NCI-H128 (cell line): ENCODE measurements around the gene PNKD.

Experiments
- DNase-seq: peaks from one replicate; lab custom pipeline; 2025; ENCODE audit not compliant: unreplicated experiment; lab: John Stamatoyannopoulos, UW

The PNKD gene, protein sequence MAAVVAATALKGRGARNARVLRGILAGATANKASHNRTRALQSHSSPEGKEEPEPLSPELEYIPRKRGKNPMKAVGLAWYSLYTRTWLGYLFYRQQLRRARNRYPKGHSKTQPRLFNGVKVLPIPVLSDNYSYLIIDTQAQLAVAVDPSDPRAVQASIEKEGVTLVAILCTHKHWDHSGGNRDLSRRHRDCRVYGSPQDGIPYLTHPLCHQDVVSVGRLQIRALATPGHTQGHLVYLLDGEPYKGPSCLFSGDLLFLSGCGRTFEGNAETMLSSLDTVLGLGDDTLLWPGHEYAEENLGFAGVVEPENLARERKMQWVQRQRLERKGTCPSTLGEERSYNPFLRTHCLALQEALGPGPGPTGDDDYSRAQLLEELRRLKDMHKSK

DNA sequence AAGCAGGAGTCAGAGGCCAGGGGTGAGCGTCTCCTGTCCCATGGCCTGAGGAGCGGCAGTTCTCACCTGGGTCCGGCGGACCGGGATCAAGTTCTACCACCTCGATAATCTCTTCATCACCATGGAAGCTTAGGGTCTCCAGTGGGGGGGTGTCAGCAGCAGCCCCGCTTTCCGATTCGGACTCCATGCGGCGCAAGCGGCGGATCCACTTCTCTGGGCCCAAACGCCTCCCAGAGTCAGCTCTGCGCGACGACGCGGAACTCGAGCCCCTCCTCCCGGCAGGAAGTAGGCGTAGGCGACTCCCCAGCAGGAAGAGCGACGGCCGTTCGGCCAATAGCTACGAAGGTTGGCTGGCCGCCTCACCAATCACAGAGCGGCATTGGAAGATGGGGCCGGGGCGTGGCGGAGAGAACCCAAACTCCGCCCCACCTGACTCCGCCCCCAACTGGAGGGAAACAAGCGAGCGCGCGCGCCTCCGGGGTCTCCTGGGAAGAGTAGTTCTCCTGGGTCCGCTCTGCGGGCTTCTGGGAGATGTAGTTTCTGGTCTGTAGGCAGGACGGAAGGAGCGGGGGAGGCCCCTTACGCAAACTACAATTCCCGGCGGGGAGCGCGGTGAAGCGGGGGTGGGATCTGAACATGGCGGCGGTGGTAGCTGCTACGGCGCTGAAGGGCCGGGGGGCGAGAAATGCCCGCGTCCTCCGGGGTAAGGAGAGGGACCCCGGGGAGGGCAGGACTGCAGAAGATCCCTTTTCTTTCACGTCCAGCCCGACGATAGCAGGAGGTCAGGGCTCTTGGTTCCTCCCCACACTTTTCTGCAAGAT is at the start of gene PNKD, which contains the start of gene AAMP:
TSS of gene PNKD (plus strand) at position 620 of the 821 bp plus-strand sequence. CDS start at position 637, 17 bp downstream.
TSS of gene AAMP (minus strand) at position 238 of the 821 bp plus-strand sequence. CDS start at position 187, 51 bp downstream.
- DNase-seq = peak; percentile 95

GRCh38 chr2:218221000-218221399 is 49.3 kb upstream of the PNKD start:
- no peak for DNase-seq

- no peak for DNase-seq
Observed at GRCh38 chr2:218223046-218223445, 47.3 kb upstream of the PNKD start.

DNA sequence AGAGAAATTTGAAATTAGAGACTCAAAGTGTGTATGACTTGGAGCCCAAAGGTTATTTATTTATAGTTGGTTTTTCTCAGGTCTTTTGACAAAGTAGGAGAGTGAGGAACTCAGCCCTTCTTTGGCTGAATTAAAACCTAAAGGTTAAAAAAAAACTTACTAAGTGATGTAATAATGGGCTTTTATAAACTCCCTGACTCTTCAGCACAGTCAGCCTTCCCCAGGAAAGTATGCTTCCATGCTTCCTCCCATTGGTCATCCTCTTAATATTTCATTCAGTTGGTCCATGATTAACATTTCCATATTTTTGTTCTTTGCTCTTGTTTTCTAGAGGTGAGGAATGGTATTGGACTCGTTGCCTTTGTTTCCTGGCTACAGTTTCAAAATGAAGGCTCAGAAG is 46.1 kb upstream of the PNKD start:
- DNase-seq = no peak

DNA sequence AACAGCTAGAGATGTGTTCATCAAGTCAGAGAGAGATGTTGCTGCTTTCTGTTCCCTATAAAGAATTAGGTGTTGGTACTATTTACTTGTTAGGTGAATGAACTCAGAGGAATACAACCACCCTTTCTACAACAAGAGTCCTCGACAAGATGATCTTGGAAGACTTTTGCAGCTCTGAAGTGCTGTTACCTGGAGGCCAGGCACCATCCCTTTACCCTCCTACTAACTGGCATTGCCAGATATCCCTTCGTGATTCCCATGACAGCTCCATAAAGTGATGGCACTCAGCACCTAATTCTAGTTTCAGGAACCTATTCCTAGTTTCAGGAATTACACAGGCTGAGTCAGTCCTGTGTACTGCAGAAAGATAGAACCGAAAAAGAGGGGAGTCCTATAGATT is 43.4 kb upstream of the PNKD start:
- DNase-seq = no peak

- DNase-seq = no peak
Observed at GRCh38 chr2:218228366-218229090, 41.8 kb upstream of the PNKD start.

GRCh38 chr2:218229239-218229638 is 41.1 kb upstream of the PNKD start:
- no peak for DNase-seq

- DNase-seq = no peak
Observed at GRCh38 chr2:218229851-218230250, 40.5 kb upstream of the PNKD start.

DNA sequence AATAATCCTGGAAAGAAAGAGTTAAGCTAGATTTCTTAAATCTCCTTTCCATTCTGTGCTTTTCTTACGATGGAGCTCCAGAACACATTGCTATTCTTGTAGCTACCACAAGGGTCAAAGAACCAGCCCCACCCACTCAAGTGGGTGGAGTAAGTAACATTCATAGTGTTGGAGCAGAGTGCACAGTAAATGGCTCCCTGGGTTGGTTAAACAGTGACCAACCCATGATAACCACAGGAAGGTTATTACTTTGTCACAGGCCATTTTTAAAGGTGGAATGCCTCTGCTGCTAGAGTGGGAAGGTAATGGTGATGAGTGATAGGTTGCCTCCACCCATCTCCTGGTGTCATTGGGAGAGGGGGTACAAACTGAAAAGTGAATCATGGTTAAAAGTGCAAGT is 39.4 kb upstream of the PNKD start:
- no peak for DNase-seq

GRCh38 chr2:218233543-218233942 is 36.8 kb upstream of the PNKD start:
- DNase-seq = no peak

DNA sequence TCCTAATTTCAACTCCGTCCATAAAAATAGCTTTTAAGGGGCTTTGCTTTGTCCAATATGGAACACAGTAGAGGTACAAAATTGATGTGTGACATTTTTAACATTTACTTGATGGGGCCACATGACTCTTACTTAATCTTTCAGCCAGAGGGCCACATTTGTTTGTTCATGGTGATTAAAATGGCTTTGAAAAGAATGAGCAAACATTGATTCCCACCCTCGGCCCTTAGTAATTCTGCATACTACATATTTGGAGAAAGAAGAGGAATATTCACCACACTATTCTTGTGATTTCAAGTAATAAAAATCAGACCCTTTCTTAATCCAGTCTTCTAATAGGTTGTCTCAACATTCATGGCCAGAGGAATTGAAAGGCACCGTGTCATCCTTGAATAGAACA is 35.8 kb upstream of the PNKD start:
- no peak for DNase-seq

DNA sequence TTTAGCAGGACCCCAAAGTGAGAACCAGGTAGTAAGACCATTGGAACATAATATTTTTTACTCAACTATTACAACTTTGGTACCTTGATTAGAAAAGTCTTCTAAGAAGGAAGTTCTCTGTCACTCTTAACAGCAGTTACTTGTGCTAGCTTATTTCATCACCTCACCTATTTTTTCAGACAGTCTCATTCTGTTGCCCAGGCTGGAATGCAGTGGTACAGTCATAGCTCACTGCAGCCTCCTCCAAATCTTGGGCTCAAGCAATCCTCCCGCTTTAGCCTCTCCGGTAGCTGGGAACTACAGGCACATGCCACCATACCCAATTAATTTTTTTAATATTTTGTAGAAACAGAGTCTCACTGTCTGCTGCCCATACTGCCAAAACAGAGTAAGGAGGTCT is 35.3 kb upstream of the PNKD start:
- no peak for DNase-seq

DNA sequence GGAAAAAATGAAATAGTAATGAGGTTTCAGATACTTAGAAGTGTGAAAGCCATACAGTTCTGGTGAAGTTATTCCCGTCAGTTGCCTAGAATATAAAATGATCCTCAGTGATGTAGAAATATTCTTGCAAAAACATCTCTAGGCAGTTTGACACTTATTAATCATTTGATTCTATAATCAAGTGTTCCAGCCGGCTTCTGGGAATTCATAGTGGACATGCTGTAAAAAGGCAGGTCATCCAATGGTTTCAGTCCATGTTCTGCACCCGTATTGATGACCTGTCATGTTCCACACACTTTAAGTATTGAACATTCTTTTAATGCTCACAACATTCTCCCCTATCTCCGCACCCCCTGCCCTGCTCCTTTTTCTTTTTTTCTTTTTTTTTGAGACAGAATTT is 33.5 kb upstream of the PNKD start:
- DNase-seq = no peak

- no peak for DNase-seq
Observed at GRCh38 chr2:218238887-218239286, 31.4 kb upstream of the PNKD start.

DNA sequence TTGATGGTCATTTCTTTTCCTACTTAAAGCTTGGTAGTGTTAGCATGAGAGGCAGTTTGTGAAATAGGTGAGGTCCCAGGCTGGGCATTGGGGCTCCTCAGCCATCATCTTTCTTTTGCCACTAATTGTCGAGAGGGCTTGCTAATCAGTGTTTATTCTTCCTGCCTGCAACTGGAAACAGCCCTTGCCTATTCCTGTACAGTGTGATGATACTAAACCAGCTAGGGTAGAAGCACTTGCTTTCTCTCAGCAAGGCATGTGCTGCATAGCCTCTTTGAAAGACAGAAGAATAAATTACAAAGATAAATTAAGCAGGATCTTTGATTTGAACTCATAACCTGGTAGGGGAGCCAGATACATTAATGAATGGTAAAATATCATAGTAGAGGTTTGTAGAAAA is 26.1 kb upstream of the PNKD start:
- DNase-seq = no peak

DNA sequence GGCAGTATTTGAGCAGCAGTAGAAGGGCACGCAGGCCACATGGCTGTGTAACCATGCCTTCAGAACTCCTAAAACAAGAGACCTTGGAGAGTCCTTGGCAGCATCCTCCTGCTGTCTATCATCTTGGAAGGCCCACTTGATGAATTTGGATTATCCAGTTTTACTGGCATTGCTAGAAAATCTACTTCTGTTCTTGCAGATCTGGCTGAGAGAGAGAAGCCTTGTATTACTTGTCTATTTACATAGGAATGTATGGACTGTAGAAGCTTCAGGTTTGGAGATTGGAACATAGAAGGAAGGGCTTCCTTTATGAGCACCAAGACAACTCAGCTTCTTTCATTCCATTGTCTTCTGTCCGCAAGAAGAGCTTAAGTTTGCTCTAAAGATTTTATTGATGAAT is 25.7 kb upstream of the PNKD start:
- no peak for DNase-seq

DNA sequence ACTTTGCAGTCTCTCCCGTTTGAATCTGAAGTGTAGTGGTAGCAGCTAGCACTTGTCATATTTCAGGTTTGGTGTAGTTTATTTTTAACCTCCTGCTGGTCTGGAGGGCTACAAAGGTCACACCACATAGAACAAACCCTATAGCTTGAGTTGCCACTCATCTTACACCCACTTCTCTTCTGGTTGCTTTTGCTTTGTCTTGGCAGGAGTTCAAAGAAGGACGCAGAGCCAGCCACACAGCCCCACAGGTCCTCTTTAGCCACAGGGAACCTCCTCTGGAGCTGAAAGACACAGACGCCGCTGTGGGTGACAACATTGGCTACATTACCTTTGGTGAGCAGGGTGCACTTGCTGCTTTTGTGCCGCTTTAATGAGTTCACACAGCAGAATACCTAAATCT is 25.1 kb upstream of the PNKD start:
- DNase-seq = no peak

DNA sequence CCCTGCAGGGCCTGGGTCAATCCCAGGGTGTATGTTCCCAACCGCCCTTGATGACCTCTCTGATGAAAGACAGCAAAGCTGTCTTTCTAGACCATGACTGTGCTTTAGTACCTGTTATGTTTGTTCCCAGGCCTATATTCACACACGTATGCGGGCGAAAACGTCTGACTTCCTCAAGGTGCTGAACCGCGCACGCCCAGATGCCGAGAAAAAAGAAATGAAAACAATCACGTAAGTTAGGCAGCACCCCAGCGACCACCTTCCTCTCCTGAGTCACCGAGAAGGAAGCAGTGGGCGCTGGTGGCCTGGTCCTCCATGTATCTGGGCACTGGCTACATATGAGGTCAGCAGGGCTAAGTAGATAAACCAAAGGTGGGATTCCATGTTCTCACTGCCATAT is 20.6 kb upstream of the PNKD start:
- no peak for DNase-seq

DNA sequence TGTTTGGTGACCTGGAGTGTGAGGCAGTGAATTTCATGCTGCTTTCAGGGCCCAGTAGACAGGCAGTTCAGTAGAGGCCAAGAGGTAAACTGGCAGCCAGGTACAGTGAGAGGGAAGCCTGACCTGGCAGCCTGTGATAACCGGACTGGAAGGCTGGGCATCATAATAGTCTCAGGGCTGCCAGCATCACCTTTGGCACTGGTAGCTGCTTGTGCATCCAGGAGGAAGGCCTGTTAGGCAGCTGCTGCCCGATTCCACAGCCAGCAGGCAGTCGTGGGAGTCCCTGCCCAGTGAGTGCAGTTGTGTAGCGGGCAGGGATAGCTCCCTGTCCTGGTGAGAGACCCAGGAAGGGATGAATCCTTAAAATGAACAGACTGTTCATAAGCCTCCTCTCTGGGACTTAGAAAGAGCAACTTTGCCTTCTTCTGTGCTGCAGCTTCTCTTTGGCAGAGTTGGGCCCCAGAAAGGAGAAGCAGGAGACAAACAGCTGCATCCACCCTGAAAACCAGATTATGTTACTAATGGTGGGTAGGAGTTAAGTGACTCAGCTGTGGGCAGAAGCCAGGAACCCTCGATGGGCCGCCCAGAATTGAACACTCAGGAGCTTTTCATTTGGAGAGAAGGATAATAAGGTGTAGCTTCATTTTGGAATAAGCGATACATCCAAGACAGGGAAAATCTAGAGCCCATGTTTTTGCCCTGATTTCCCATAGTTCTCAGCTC is 17.6 kb upstream of the PNKD start:
- no peak for DNase-seq

GRCh38 chr2:218253232-218253625 is 17.1 kb upstream of the PNKD start:
- no peak for DNase-seq

DNA sequence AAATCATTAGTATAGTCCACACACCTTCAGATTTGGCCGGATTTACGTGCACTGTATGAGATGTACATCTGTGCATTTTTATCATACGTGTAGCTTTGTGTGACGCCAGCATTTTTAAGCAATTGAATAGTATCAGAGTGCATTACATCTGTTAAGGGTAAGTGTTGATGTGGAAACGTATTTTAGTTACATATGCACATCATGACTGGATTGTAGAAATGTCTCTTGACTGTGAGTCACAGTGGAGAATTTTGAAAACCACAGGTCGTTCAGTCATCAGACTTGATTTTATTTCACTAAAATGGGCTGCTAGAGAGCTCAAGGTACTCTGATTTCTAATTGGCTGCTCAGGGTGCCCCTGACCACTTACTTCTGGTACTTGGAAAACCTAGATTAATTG is 14.9 kb upstream of the PNKD start:
- DNase-seq = no peak
